Measurements from ENCODE around the gene TNRC6C.

Gene TNRC6C

GRCh38 chr17:77942112-77942988 lies 16.2 kb upstream of the TNRC6C start:
- H3K4me3 ChIP-seq (replicated peaks in 1 of 2; ENCODE audit: low read depth in 2 of 2, low read length in 2 of 2), result no peak overlapping the region
- no peak for TF ChIP-seq CTCF (IDR thresholded peaks at IDR 0.05; ENCODE audit: low read depth, low read length)
- peak in 1 of 2 donors; percentile 17 for DNase-seq (ENCODE audit: low read depth in 2 of 2)

GRCh38 chr17:77943971-77944370 lies 14.5 kb upstream of the TNRC6C start:
- no peak for DNase-seq (ENCODE audit: low read depth in 2 of 2)
- no peak overlapping the region for H3K4me3 ChIP-seq (replicated peaks in 1 of 2; ENCODE audit: low read depth in 2 of 2, low read length in 2 of 2)
- TF ChIP-seq CTCF (IDR thresholded peaks at IDR 0.05; ENCODE audit: low read depth, low read length), result no peak

- no peak for TF ChIP-seq CTCF (IDR thresholded peaks at IDR 0.05; ENCODE audit: low read depth, low read length)
Measured at GRCh38 chr17:77944390-77945222, 13.9 kb upstream of the TNRC6C start.

GRCh38 chr17:77946900-77947645 lies 11.4 kb upstream of the TNRC6C start:
- TF ChIP-seq CTCF (IDR thresholded peaks at IDR 0.05; ENCODE audit: low read depth, low read length), result no peak
- no peak for DNase-seq (ENCODE audit: low read depth in 2 of 2)
- no peak overlapping the region for H3K4me3 ChIP-seq (replicated peaks in 1 of 2; ENCODE audit: low read depth in 2 of 2, low read length in 2 of 2)

More at GRCh38 chr17:77944390-77945222, 13.9 kb upstream of the TNRC6C start:
- no peak for DNase-seq (ENCODE audit: low read depth in 2 of 2)
- H3K4me3 ChIP-seq (replicated peaks in 1 of 2; ENCODE audit: low read depth in 2 of 2, low read length in 2 of 2), result no peak overlapping the region

GRCh38 chr17:77948690-77949114 lies 9.8 kb upstream of the TNRC6C start:
- no peak overlapping the region for H3K4me3 ChIP-seq (replicated peaks in 1 of 2; ENCODE audit: low read depth in 2 of 2, low read length in 2 of 2)
- TF ChIP-seq CTCF (IDR thresholded peaks at IDR 0.05; ENCODE audit: low read depth, low read length), result no peak
- peak; percentile 57 to 70 for DNase-seq (ENCODE audit: low read depth in 2 of 2)

GRCh38 chr17:77951123-77951522 lies 7.4 kb upstream of the TNRC6C start:
- no peak overlapping the region for H3K4me3 ChIP-seq (replicated peaks in 1 of 2; ENCODE audit: low read depth in 2 of 2, low read length in 2 of 2)
- no peak for DNase-seq (ENCODE audit: low read depth in 2 of 2)
- no peak for TF ChIP-seq CTCF (IDR thresholded peaks at IDR 0.05; ENCODE audit: low read depth, low read length)

Data from cardiac fibroblast (primary cell).